ENCODE measurements around the gene SPAG6. TPM values are rescaled to one million over a fixed set of nuclear protein-coding genes. Genes with fewer than 3 reads are reported as not detected.

Gene SPAG6
- polyA plus RNA-seq, 3 donors: 0.11 to 0.13 TPM; not detected in 1

GRCh38 chr10:22344249-22344648 is 1.0 kb upstream of the SPAG6 start:
- no CpG with 5 or more reads among the region's 1 CpG for WGBS (ENCODE audit: insufficient coverage)
- intact Hi-C loops (cut with micrococcal nuclease): loop anchor here (10.0 kb wide), 3 partner anchors 91 to 829 kb away; partner anchors contain the start of gene DNAJC1 (in 1 of the 2)
- Mint-ChIP-seq H3K27ac (no peak overlapping the region), H3K9me3 (peaks cover 4 to 28% (median 21%) of the 10 kb centered on the region in 7 donors), H3K36me3 (peaks cover 0 to 21% of the 10 kb centered on the region in 2 donors), H3K27me3 (ENCODE audit: low read depth in 3 of 3) (peaks cover 72 to 87% (median 77%) of the 10 kb centered on the region in 3 donors), H3K4me1 (peaks cover 30% of the 10 kb centered on the region), H3K4me3 (peak overlapping the region in 1 of 2 donors; percentile 87)
- Histone ChIP-seq H3K4me3 (replicated peaks in 1 of 3; ENCODE audit: low read depth in 2 of 3, low read length in 3 of 3) (no peak overlapping the region), H3K79me2 (ENCODE audit: insufficient read depth, low read length) (no peaks in the 10 kb centered on the region), H3K27ac (ENCODE audit: low read depth in 1 of 2, low read length in 2 of 2) (no peak overlapping the region), H3K9me3 (replicated peaks in 1 of 2; ENCODE audit: control insufficient read depth in 1 of 2, insufficient read depth in 1 of 2, low read length in 2 of 2) (peaks cover 4 to 32% of the 10 kb centered on the region in 2 donors), H3K36me3 (replicated peaks in 1 of 2; ENCODE audit: control insufficient read depth in 1 of 2, insufficient read depth in 2 of 2, low read length in 2 of 2) (no peaks in the 10 kb centered on the region), H3K27me3 (ENCODE audit: control insufficient read depth in 2 of 2, insufficient read depth in 2 of 2, low read length in 2 of 2) (peaks cover 64 to 85% of the 10 kb centered on the region in 2 donors), H2AFZ (ENCODE audit: insufficient read depth, low read depth, low read length, poor library complexity, severe bottlenecking) (no peak overlapping the region), H3K9ac (ENCODE audit: insufficient read depth, low read length, poor library complexity, severe bottlenecking) (no peak overlapping the region), H3K4me1 (ENCODE audit: control insufficient read depth in 1 of 2, insufficient read depth in 2 of 2, low read length in 2 of 2) (peaks cover 22 to 28% of the 10 kb centered on the region in 2 donors), H3K4me2 (replicated peaks; ENCODE audit: extremely low read depth, low read length, poor library complexity, severe bottlenecking) (no peak overlapping the region), H4K20me1 (ENCODE audit: insufficient read depth, low read length) (no peaks in the 10 kb centered on the region)
- DNase-seq: no peak
- TF ChIP-seq CTCF (IDR thresholded peaks at IDR 0.05): no peak

- Histone ChIP-seq H3K27ac (ENCODE audit: low read depth in 1 of 2, low read length in 2 of 2) (no peak overlapping the region), H4K20me1 (ENCODE audit: insufficient read depth, low read length) (no peaks in the 10 kb centered on the region), H3K36me3 (replicated peaks in 1 of 2; ENCODE audit: control insufficient read depth in 1 of 2, insufficient read depth in 2 of 2, low read length in 2 of 2) (no peaks in the 10 kb centered on the region), H3K9ac (ENCODE audit: insufficient read depth, low read length, poor library complexity, severe bottlenecking) (no peak overlapping the region), H3K4me1 (ENCODE audit: control insufficient read depth in 1 of 2, insufficient read depth in 2 of 2, low read length in 2 of 2) (peaks cover 21 to 25% of the 10 kb centered on the region in 2 donors), H3K79me2 (ENCODE audit: insufficient read depth, low read length) (no peaks in the 10 kb centered on the region), H2AFZ (ENCODE audit: insufficient read depth, low read depth, low read length, poor library complexity, severe bottlenecking) (peak overlapping the region; percentile 80), H3K4me3 (replicated peaks in 1 of 3; ENCODE audit: low read depth in 2 of 3, low read length in 3 of 3) (peak overlapping the region in 2 of 3 experiments; percentile 3 to 69), H3K27me3 (ENCODE audit: control insufficient read depth in 2 of 2, insufficient read depth in 2 of 2, low read length in 2 of 2) (peaks cover 62 to 85% of the 10 kb centered on the region in 2 donors), H3K9me3 (replicated peaks in 1 of 2; ENCODE audit: control insufficient read depth in 1 of 2, insufficient read depth in 1 of 2, low read length in 2 of 2) (peaks cover 4 to 32% of the 10 kb centered on the region in 2 donors), H3K4me2 (replicated peaks; ENCODE audit: extremely low read depth, low read length, poor library complexity, severe bottlenecking) (peak overlapping the region; percentile 78)
- peak in 1 of 3 donors; percentile 25 for DNase-seq
- H3K4me3 Mint-ChIP-seq: peak overlapping the region; percentile 69 to 87
- peak overlapping the region in 6 of 7 donors; percentile 10 to 80 (median 40) for H3K27ac Mint-ChIP-seq
- 11% methylated on average over 26 of the region's 26 CpGs for WGBS (ENCODE audit: insufficient coverage)
- intact Hi-C loops (cut with micrococcal nuclease): loop anchor here (10.0 kb wide), 3 partner anchors 90 to 830 kb away; partner anchors contain the start of gene DNAJC1 (in 1 of the 2)
- peaks cover 67 to 81% (median 73%) of the 10 kb centered on the region in 3 donors for H3K27me3 Mint-ChIP-seq (ENCODE audit: low read depth in 3 of 3)
- peaks cover 0 to 21% of the 10 kb centered on the region in 2 donors for H3K36me3 Mint-ChIP-seq
- H3K9me3 Mint-ChIP-seq: peaks cover 4 to 28% (median 21%) of the 10 kb centered on the region in 7 donors
- TF ChIP-seq CTCF (IDR thresholded peaks at IDR 0.05): no peak
- peaks cover 26% of the 10 kb centered on the region for H3K4me1 Mint-ChIP-seq
Observed at GRCh38 chr10:22344781-22345300, 455 bp upstream of the SPAG6 start.

Data from CD14-positive monocyte (primary cell).